Hematopoietic multipotent progenitor cell treated with erythropoietin and hydrocortisone succinate and interleukin-3 and kit ligand, for 17 days (in vitro differentiated cells): ENCODE measurements around the gene SNED1.

Experiments used
- DNase-seq: peaks from one replicate; pipeline ENCODE4 v3.0.0-alpha.2; 2015; ENCODE audit warnings: low spot score

SNED1 gene

GRCh38 chr2:240997856-240998705, at the start of gene SNED1:
TSS of gene SNED1 (plus strand) at chr2:240998618. CDS start at chr2:240998838, 220 bp downstream.
- DNase-seq = peak; percentile 22

DNA sequence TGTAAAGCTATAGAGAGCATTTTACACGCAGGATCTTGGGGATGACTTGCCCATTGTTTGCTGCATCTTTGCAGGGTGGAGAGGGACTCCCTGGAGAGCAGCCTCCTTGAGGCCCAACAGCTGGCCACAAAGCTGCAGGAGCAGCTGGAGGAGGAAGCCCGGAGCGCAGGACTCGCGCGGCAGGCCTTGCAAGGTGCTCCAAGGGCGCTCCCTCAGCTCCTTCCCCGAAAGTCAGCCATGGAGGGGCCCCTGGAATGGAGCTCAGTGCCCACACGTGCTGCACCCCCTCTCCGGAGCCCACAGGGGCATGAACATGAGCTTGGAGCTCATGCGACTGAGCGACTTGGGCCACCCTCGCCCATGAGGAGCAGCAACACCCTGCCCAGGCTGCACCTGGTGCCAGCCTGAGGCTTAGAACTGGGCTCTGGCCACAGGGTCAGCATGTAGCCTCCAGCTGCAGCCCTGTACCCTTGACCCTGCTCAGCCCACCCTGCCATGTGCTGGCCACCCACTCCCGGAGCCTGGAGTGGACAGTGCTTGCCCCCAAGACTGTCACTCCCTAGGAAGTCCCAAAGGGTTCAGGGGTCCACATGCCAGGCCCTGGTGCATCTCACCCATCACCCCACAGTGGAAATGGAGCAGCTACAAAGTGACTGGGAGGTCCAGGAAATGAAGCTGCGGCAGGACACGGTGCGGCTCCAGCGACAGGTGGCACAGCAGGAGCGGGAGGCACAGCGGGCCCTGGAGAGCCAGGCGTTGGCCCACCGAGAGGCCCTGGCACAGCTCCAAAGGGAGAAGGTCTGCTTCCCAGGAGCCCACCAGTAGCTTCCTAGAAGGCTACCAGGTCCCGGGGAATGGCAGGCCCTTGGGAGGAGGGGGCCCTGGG, 49.3 kb upstream of the SNED1 start:
- no peak for DNase-seq

DNA sequence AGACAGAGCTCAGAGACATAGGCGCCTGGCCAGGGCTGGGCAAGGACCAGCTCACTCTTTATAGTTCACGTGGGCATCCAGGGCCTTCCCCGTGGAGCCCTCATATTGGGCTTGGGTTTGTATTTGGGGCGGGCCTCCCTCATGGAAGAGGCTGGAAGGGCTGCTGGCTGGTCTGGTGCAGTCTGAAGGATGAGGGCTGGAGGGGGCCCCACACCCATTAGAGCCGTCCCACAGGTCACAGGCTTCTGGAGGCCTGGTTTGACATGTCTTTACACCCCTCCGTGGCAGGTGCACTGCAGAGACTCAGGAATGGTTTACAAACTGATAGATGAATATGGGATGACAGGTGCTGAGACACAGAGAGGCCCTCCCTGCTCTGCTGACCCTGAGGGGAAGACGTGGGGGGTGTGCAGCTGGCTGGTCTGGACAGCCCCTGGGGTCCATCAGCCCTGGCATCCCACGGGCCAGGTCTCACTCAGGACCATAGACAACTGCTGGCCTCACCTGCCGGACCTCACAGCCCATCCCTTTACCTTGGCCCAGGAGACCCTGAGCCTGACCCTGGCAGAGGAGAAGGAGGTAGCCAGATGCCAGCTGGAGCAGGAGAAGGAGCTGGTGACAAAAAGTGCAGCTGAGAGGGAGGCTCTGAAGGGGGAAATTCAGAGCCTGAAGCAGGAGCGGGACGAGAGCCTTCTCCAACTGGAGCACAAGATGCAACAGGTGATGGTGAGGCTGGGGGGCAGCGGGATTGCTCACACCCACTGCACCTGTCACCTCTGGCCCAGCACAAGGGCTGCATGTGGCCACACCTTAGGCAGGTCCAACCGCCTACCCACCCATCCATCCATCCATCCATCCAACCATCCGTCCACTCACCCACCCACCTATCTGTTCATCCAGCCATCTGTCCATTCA, 48.4 kb upstream of the SNED1 start:
- DNase-seq = no peak

- no peak for DNase-seq
Measured at GRCh38 chr2:240951045-240951594, 47.3 kb upstream of the SNED1 start.

- DNase-seq = no peak
Measured at GRCh38 chr2:240952496-240953246, 45.7 kb upstream of the SNED1 start.

GRCh38 chr2:240953426-240954410, 44.7 kb upstream of the SNED1 start:
- no peak for DNase-seq

GRCh38 chr2:240954436-240955305, 43.7 kb upstream of the SNED1 start:
- DNase-seq = no peak

- no peak for DNase-seq
Measured at GRCh38 chr2:240955306-240956170, 42.9 kb upstream of the SNED1 start.

- DNase-seq = no peak
Measured at GRCh38 chr2:240956171-240956934, 42.1 kb upstream of the SNED1 start.

DNA sequence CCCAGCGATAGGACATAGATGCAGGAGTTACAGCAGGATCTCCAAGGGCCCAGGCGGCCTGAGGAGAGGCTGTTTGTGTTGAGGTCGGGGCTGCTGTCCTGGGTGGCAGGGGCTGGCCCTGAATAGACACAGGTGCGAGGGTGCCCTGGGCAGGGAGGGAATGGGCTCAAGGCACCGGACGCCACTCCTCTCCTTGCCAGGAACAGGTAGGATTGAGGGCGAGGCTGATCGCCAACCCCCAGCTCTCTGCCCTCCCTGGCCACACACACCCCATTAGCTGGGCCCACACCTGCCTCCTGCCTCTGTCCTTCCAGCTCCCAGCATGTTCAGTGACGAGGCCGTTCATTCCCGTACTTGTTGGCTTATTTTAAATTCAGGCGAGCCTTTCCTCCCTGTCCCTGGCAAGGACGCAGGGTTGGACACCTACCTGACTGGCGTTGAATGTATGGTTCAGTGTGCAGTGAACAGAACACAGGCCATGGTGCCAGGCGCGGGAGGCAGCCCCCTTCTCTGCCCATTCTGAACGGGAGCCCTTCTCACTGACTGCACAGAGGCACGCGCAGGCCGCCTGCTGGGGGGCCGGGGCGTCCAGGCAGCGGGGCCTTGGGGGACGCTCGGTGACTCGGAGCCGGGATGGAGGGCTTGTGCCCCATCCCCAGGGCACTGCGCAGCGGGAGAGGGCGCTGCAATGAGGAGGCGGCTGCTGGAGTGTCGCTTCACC, 41.3 kb upstream of the SNED1 start:
- DNase-seq = no peak

DNA sequence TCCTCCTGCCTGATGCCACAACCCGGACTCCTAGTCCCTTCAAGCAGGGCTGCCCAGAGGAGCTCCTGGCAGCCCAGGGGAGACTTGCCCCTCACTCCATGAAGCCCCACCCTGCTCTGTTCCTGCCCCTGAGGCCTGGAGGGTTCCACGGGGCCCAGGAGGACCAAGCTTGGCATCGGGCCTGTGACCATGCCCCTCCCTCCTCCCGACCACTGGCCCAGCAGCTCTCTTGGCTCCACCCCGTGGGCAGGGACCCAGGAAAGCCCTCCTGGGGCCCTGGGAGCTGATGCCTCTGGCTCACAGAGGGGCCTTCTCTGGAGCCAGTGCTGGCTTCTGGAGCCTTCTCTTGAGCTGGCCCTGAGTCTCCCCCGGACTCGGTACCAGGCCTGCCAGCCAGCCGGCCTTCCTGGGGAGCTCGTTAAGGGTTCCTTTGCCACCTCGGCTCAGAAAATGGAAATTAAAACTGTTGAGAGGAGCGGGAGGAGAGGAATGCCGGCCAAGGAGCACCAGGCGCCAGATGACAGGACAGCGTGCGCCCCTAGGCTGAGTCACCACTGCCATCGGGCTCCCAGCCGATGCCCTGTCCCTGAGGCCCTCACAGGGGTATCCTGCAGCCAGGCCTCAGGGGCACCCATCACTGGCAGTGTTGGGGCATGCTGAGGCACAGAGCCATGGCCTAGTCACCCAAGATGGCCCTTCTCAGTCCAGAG, 40.6 kb upstream of the SNED1 start:
- DNase-seq = no peak

DNA sequence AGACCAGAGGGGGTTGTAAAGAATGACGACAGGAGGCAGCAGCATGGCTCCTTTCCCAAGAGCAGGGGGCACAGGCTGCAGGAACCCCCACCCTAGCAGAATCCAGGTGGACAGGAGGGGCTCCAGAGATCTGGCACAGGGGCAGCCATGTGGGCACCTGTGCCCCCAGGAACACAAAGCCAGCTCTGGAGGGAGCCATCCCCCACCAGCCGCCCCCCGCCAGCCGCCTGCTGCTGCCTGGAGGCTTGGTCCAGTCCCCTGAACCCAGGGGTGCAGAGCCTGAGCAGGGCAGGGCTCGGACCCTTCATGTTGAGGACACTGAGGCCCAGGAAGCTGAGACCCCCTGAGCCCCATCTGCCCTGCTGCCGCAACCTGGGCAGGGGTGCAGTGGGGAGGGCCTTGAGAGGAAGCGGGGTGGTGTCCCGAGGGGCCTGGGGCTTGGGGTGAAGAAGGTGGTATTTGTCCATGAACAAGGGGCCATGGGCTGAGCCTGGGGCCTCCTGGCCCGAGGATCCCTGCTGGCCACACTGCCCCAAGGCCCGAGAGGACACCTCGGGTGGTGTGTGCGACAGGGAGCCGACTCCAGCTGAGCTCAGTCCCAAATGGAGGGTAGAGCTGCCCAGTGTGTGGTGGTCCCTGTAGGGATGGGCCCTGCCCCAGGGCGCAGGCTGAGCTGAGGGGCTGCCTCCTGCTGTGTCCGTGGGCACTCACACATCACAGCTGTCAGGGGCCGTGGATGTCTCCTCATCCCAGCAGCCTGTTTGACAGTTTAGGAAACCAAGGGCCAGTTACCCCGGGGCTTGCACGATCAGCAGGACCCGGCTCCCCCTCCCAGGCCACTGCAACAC, 39.8 kb upstream of the SNED1 start:
- DNase-seq = no peak

- DNase-seq = no peak
Measured at GRCh38 chr2:240959214-240959940, 39.0 kb upstream of the SNED1 start.

DNA sequence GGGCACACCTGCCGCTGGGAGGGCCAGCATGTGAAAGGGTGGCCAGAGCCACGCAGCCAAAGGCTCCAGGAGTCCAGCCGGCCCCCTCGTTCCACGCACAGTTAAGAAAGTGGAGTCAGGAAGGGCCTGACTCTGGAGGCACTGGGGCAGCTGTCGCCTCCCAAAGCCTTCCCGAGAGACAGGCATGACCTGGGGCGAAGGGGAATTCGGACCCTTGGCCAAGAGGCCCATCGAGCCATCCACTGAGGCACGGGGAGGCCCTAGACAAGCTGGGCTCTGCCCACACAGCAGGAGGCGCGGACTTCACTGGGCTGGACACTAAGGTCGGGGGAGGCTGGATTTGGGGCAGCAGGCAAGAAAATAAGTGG, 38.5 kb upstream of the SNED1 start:
- DNase-seq = no peak
